ENCODE measurements around the gene GPR151. TPM values are rescaled to one million over a fixed set of nuclear protein-coding genes. Genes with fewer than 3 reads are reported as not detected.

Gene GPR151
- total and polyA plus RNA-seq, 2 of the 13 experiments (the other 11 are each of a cell fraction or from before 2014, with no cell fraction given) = not detected

DNA sequence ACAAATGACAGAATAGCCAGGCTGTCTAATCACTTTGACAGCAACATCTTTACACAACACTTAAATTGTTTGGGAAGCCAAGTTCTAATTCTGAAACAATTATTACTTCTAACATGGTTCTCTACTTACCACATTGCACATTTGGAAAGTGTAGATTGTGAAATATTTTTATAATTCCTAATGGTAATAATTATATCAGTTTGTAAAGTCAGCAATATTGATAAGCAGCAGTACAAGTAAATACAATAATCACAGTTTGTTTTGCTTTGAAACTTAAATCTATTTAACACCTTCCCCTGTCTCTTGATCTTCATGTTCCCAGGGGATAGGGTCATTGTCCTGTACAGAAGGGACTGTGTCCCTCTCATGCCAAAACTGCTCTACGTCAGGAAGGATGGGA lies 1.4 kb downstream of the GPR151 start:
- Histone ChIP-seq H3K4me2 (ENCODE audit: low read depth, low read length) (no peak overlapping the region), H3K4me3 (replicated peaks in 1 of 3; ENCODE audit: insufficient read depth in 1 of 3, low read depth in 2 of 3, low read length in 3 of 3) (no peak overlapping the region), H3K9ac (ENCODE audit: insufficient read depth, low read depth, low read length) (no peak overlapping the region), H4K20me1 (ENCODE audit: insufficient read depth, low read length) (no peaks in the 10 kb centered on the region), H3K27ac (ENCODE audit: extremely low read length, insufficient read depth, low read length) (no peak overlapping the region), H3K9me3 (ENCODE audit: low read length) (no peaks in the 10 kb centered on the region), H3K36me3 (replicated peaks in 1 of 2; ENCODE audit: control insufficient read depth in 1 of 2, insufficient read depth in 2 of 2, low read length in 2 of 2) (peaks cover 3 to 18% of the 10 kb centered on the region in 2 experiments; a peak in 4 of 5 replicates), H2AFZ (ENCODE audit: low read length) (no peak overlapping the region), H3K79me2 (ENCODE audit: insufficient read depth, low read length) (no peaks in the 10 kb centered on the region), H3K4me1 (ENCODE audit: insufficient read depth, low read length) (no peaks in the 10 kb centered on the region), H3K27me3 (ENCODE audit: control insufficient read depth in 1 of 2, insufficient read depth in 2 of 2, low read length in 2 of 2) (no peaks in the 10 kb centered on the region)
- TF ChIP-seq MAFF (IDR thresholded peaks at IDR 0.05; ENCODE audit: low read depth, low read length) (peak; percentile 54; the same call in 1 of the 2 replicates), MAFK (conservative IDR thresholded peaks at IDR 0.05 in 1 of 2, IDR thresholded peaks at IDR 0.05 in 1 of 2; ENCODE audit: low read length in 2 of 2) (peak; percentile 34 to 62; a peak in 2 of 4 replicates), HHEX (CRISPR knock-in tag; IDR thresholded peaks at IDR 0.05) (no peak), HOXA3 (CRISPR knock-in tag; IDR thresholded peaks at IDR 0.05) (no peak)
- BruUV-seq (replicated peaks) = no TSS peak
- no peak for FAIRE-seq
- peak; percentile 27 for ATAC-seq
- 94% methylated on average over 1 of the region's 1 CpG for WGBS (ENCODE audit: low lambda C conversion rate)
- intact Hi-C loops (cut with micrococcal nuclease; ENCODE audit: unreplicated experiment) (no loop called here), in situ Hi-C loops (cut with HindIII; ENCODE audit: extremely low pct_ligation_motif_present, low pct_unique_long_range_greater_than_20kb) (no loop called here)
- no peak for DNase-seq (ENCODE audit: low spot score)
- CTCF ChIA-PET (ENCODE audit: low intra/inter-chr PET ratio, low total read pairs) = no interaction called here
- POLR2A ChIA-PET = no interaction called here

DNA sequence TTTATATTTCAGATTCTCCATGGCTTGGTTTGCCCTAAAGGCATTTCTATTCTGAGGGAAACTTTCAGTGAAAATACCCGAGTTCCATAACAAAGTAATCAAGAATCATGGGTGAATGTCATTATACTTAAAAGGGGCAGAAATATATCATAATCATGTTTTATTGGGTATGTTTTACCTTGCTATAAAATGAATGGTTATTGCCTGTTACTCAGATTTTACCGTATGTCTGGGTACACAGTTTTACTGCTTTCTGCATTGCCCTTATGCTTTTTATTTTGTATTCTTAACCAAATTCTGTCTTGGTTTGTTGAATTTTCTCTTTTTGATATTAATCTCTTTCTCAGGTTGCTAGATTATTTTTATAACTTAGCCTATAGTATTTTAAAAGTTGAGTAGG lies 2.5 kb downstream of the GPR151 start:
- CTCF ChIA-PET (ENCODE audit: low intra/inter-chr PET ratio, low total read pairs) = no interaction called here
- TF ChIP-seq SNRNP70 (IDR thresholded peaks at IDR 0.05; ENCODE audit: low read depth, low read length) (no peak), RORA (CRISPR knock-in tag; IDR thresholded peaks at IDR 0.05) (no peak), AGO1 (IDR thresholded peaks at IDR 0.05; ENCODE audit: low read depth, low read length, poor library complexity, severe bottlenecking) (no peak), KDM4B (CRISPR knock-in tag; IDR thresholded peaks at IDR 0.05) (no peak)

More for the DNA sequence above, 2.5 kb downstream of the GPR151 start:
- Histone ChIP-seq H2AFZ (ENCODE audit: low read length) (no peak overlapping the region), H3K4me3 (replicated peaks in 1 of 3; ENCODE audit: insufficient read depth in 1 of 3, low read depth in 2 of 3, low read length in 3 of 3) (no peak overlapping the region), H3K9me3 (ENCODE audit: low read length) (no peaks in the 10 kb centered on the region), H3K9ac (ENCODE audit: insufficient read depth, low read depth, low read length) (no peak overlapping the region), H3K79me2 (ENCODE audit: insufficient read depth, low read length) (no peaks in the 10 kb centered on the region), H3K27ac (ENCODE audit: extremely low read length, insufficient read depth, low read length) (no peak overlapping the region), H4K20me1 (ENCODE audit: insufficient read depth, low read length) (no peaks in the 10 kb centered on the region), H3K27me3 (ENCODE audit: control insufficient read depth in 1 of 2, insufficient read depth in 2 of 2, low read length in 2 of 2) (no peaks in the 10 kb centered on the region), H3K36me3 (replicated peaks in 1 of 2; ENCODE audit: control insufficient read depth in 1 of 2, insufficient read depth in 2 of 2, low read length in 2 of 2) (peaks cover 4 to 29% of the 10 kb centered on the region in 2 experiments), H3K4me1 (ENCODE audit: insufficient read depth, low read length) (no peaks in the 10 kb centered on the region), H3K4me2 (ENCODE audit: low read depth, low read length) (no peak overlapping the region)
- BruUV-seq (replicated peaks) = no TSS peak
- intact Hi-C loops (cut with micrococcal nuclease; ENCODE audit: unreplicated experiment) (no loop called here), in situ Hi-C loops (cut with HindIII; ENCODE audit: extremely low pct_ligation_motif_present, low pct_unique_long_range_greater_than_20kb) (no loop called here)
- no peak for ATAC-seq
- no peak for DNase-seq (ENCODE audit: low spot score)
- FAIRE-seq = no peak
- 95% methylated on average over 2 of the region's 2 CpGs for WGBS (ENCODE audit: low lambda C conversion rate)
- POLR2A ChIA-PET = no interaction called here
